HEK293 (cell line): Measurements from ENCODE around the gene DNAJB6.

Source experiments
- CTCF ChIP-seq: fragments of 450-650 bp; formaldehyde crosslinking; IDR thresholded peaks from 2 replicates; pipeline ENCODE4 v1.5.1; 2016; ENCODE audit warnings: missing biosample characterization, missing genetic modification characterization
- HOXA7 ChIP-seq: sonication (generic); formaldehyde crosslinking; IDR thresholded peaks from 2 replicates; pipeline ENCODE4 v1.8.1; 2022; ENCODE audit warnings: missing genetic modification reagents, borderline replicate concordance
- PATZ1 ChIP-seq: fragments of 450-650 bp; formaldehyde crosslinking; IDR thresholded peaks from 2 replicates; pipeline ENCODE4 v1.5.1; 2016; ENCODE audit warnings: missing biosample characterization, missing genetic modification characterization
- REST ChIP-seq: fragments of 450-650 bp; formaldehyde crosslinking; IDR thresholded peaks from 2 replicates; pipeline ENCODE4 v1.5.1; 2016; ENCODE audit warnings: missing biosample characterization, missing genetic modification characterization
- SETDB1 ChIP-seq: IDR thresholded peaks from one replicate; pipeline ENCODE4 v1.6.1; 2017; ENCODE audit warnings: mild to moderate bottlenecking, low read length, moderate library complexity, mixed read lengths; ENCODE audit not compliant: insufficient read length
- ZEB2 ChIP-seq: fragments of 450-650 bp; formaldehyde crosslinking; IDR thresholded peaks from 2 replicates; pipeline ENCODE4 v1.5.1; 2016; ENCODE audit warnings: missing biosample characterization, missing genetic modification characterization

- TF ChIP-seq PATZ1 (tag by site-specific recombination) (no peak), REST (tag by site-specific recombination) (no peak), HOXA7 (no peak), CTCF (tag by site-specific recombination) (no peak), SETDB1 (no peak), ZEB2 (tag by site-specific recombination) (no peak)
These were observed 73.2 kb downstream of the DNAJB6 start for GRCh38 chr7:157409753-157410727.
